ENCODE data around the gene DYRK2.
"Not testable (repeated sequence)": the region's sequence is repeated elsewhere in the genome, so short reads cannot be mapped to it uniquely, and the experiment has no call there.

Gene DYRK2

GRCh38 chr12:67661311-67662021 lies 12.9 kb downstream of the DYRK2 start:
- H3K27me3 ChIP-seq (ENCODE audit: control insufficient read depth in 1 of 2, insufficient read depth in 2 of 2, low read length in 2 of 2), result no peaks in the 10 kb centered on the region
- no peak overlapping the region for H3K27ac ChIP-seq (ENCODE audit: low read depth, low read length)
- peaks cover 78% of the 10 kb centered on the region for H3K4me1 ChIP-seq (ENCODE audit: insufficient read depth, low read length)
- no peak overlapping the region for H3K9ac ChIP-seq (ENCODE audit: low read length)
- no peaks in the 10 kb centered on the region for H3K9me3 ChIP-seq (ENCODE audit: low read length)
- peaks cover 24% of the 10 kb centered on the region for H3K36me3 ChIP-seq (ENCODE audit: insufficient read depth, low read length)
- no peak overlapping the region for H3K4me3 ChIP-seq (ENCODE audit: low read depth in 1 of 2, low read length in 2 of 2)

GRCh38 chr12:67662910-67663538 lies 14.5 kb downstream of the DYRK2 start:
- Histone ChIP-seq H3K4me3 (ENCODE audit: low read depth in 1 of 2, low read length in 2 of 2) (no peak overlapping the region), H3K9ac (ENCODE audit: low read length) (no peak overlapping the region), H3K27me3 (ENCODE audit: control insufficient read depth in 1 of 2, insufficient read depth in 2 of 2, low read length in 2 of 2) (no peaks in the 10 kb centered on the region), H3K36me3 (ENCODE audit: insufficient read depth, low read length) (peaks cover 9% of the 10 kb centered on the region), H3K4me1 (ENCODE audit: insufficient read depth, low read length) (peaks cover 86% of the 10 kb centered on the region), H3K27ac (ENCODE audit: low read depth, low read length) (no peak overlapping the region), H3K9me3 (ENCODE audit: low read length) (no peaks in the 10 kb centered on the region)

DNA sequence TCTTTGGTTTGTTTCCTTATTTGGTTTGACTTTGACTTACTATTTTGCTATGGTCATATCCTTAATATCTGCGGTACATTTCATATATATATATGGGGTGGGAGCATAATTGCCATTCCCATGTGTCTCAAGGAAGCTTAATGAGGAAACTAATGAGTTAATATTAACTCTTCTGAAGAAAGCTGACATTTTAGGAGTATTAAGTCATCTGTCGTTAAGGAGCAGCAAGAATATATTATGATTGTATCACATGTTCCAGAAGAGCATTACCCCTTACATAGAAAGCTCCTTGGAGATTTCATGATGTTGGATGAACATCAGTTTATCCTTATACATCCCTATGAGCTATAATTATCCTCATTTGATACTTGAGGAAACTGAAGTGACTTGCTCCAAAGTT lies 15.6 kb downstream of the DYRK2 start:
- no peaks in the 10 kb centered on the region for H3K27me3 ChIP-seq (ENCODE audit: control insufficient read depth in 1 of 2, insufficient read depth in 2 of 2, low read length in 2 of 2)
- no peak overlapping the region for H3K9ac ChIP-seq (ENCODE audit: low read length)
- no peak overlapping the region for H3K27ac ChIP-seq (ENCODE audit: low read depth, low read length)
- H3K4me1 ChIP-seq (ENCODE audit: insufficient read depth, low read length), result peaks cover 77% of the 10 kb centered on the region
- H3K36me3 ChIP-seq (ENCODE audit: insufficient read depth, low read length), result no peaks in the 10 kb centered on the region
- no peaks in the 10 kb centered on the region for H3K9me3 ChIP-seq (ENCODE audit: low read length)
- H3K4me3 ChIP-seq (ENCODE audit: low read depth in 1 of 2, low read length in 2 of 2), result no peak overlapping the region

GRCh38 chr12:67665679-67666078 lies 17.1 kb downstream of the DYRK2 start:
- Histone ChIP-seq H3K9me3 (ENCODE audit: low read length) (no peaks in the 10 kb centered on the region), H3K4me3 (ENCODE audit: low read depth in 1 of 2, low read length in 2 of 2) (no peak overlapping the region), H3K27ac (ENCODE audit: low read depth, low read length) (no peak overlapping the region), H3K4me1 (ENCODE audit: insufficient read depth, low read length) (peaks cover 64% of the 10 kb centered on the region), H3K27me3 (ENCODE audit: control insufficient read depth in 1 of 2, insufficient read depth in 2 of 2, low read length in 2 of 2) (no peaks in the 10 kb centered on the region), H3K36me3 (ENCODE audit: insufficient read depth, low read length) (no peaks in the 10 kb centered on the region), H3K9ac (ENCODE audit: low read length) (no peak overlapping the region)

- H3K36me3 ChIP-seq (ENCODE audit: insufficient read depth, low read length), result no peaks in the 10 kb centered on the region
- peaks cover 54% of the 10 kb centered on the region for H3K4me1 ChIP-seq (ENCODE audit: insufficient read depth, low read length)
- H3K9me3 ChIP-seq (ENCODE audit: low read length), result no peaks in the 10 kb centered on the region
- H3K27me3 ChIP-seq (ENCODE audit: control insufficient read depth in 1 of 2, insufficient read depth in 2 of 2, low read length in 2 of 2), result no peaks in the 10 kb centered on the region
- no peak overlapping the region for H3K9ac ChIP-seq (ENCODE audit: low read length)
- H3K27ac ChIP-seq (ENCODE audit: low read depth, low read length), result peak overlapping the region; percentile 63
- H3K4me3 ChIP-seq (ENCODE audit: low read depth in 1 of 2, low read length in 2 of 2), result no peak overlapping the region
Measured at GRCh38 chr12:67666605-67667004, 18.1 kb downstream of the DYRK2 start.

DNA sequence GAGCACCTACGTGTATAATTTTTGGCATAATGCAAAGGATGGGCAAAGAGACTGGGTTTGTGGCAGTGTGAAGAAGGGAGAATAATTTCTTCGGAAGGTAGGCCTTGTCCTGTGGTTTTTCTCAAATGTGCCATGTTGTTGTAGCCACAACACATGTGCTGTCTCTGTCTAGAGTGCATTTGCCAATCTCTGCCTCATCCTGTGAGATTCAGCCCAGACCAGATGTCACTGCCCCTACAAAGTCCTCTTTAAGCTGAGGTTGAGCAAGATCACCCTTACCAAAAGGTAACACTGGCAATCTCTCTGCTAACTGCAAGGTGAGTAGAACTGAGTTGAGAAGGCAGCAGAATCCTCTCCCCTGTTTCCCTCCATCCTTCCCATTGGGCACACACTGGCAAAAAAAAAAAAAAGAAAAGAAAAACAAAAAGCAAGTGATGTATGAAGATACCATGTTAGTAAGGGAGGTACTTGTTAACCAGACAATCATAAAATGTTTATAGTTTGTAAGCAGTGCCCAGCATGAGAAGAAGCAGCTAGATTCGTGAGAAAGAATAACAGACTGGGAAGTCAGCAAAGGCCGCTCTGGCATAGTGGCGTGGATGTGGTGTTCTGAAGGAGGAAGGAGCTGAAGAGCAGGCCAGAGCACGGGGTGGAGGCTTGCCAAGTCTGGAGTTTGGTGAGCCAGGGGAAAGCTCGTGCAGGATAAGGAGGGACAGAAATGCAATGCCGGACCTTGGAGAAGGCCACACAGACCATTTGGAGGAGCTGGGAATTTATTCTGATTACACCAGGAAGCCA lies 18.9 kb downstream of the DYRK2 start:
- no peaks in the 10 kb centered on the region for H3K27me3 ChIP-seq (ENCODE audit: control insufficient read depth in 1 of 2, insufficient read depth in 2 of 2, low read length in 2 of 2)
- H3K4me1 ChIP-seq (ENCODE audit: insufficient read depth, low read length), result peaks cover 46% of the 10 kb centered on the region
- H3K36me3 ChIP-seq (ENCODE audit: insufficient read depth, low read length), result no peaks in the 10 kb centered on the region
- no peak overlapping the region for H3K4me3 ChIP-seq (ENCODE audit: low read depth in 1 of 2, low read length in 2 of 2)
- H3K9ac ChIP-seq (ENCODE audit: low read length), result no peak overlapping the region
- H3K9me3 ChIP-seq (ENCODE audit: low read length), result no peaks in the 10 kb centered on the region
- H3K27ac ChIP-seq (ENCODE audit: low read depth, low read length), result peak overlapping the region; percentile 63

- peaks cover 29% of the 10 kb centered on the region for H3K4me1 ChIP-seq (ENCODE audit: insufficient read depth, low read length)
- H3K9ac ChIP-seq (ENCODE audit: low read length), result no peak overlapping the region
- H3K36me3 ChIP-seq (ENCODE audit: insufficient read depth, low read length), result no peaks in the 10 kb centered on the region
- H3K9me3 ChIP-seq (ENCODE audit: low read length), result no peaks in the 10 kb centered on the region
- H3K27ac ChIP-seq (ENCODE audit: low read depth, low read length), result no peak overlapping the region
- no peak overlapping the region for H3K4me3 ChIP-seq (ENCODE audit: low read depth in 1 of 2, low read length in 2 of 2)
- no peaks in the 10 kb centered on the region for H3K27me3 ChIP-seq (ENCODE audit: control insufficient read depth in 1 of 2, insufficient read depth in 2 of 2, low read length in 2 of 2)
Measured at GRCh38 chr12:67669217-67669933, 20.8 kb downstream of the DYRK2 start.

DNA sequence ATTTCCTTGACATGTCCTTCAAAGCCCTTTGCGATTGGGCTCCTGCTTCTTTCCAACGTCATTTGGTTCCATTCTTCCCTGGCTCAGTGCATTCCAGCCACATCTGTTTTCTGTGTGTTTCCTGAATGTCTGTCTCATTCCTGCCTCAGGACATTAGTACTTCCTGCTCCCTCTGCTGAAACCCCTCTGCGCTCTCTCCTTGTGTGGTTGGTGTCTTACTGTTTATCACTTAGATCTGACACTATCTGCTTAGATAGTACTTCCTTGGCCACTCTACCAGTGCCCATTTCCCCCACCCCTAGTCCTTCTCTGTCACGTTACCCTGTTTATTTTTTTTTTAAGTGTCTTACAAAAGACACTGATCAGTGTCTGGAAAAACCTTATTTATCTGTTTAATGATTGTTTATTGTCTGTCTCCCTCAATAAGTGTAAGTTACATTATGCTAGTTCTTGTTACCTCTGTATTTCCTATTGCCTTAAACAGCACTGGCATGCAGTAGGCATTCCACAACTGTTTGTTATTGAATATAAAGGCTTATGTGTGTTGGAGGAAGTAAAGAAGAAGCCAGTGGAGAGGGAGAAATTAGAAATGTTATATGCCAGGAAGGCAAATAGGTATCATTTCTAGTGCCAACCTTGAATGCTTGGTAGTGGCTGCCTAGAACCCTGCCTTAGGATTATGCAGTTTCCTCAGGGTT lies 21.5 kb downstream of the DYRK2 start:
- Histone ChIP-seq H3K4me1 (ENCODE audit: insufficient read depth, low read length) (peaks cover 29% of the 10 kb centered on the region), H3K27ac (ENCODE audit: low read depth, low read length) (no peak overlapping the region), H3K36me3 (ENCODE audit: insufficient read depth, low read length) (no peaks in the 10 kb centered on the region), H3K9ac (ENCODE audit: low read length) (no peak overlapping the region), H3K27me3 (ENCODE audit: control insufficient read depth in 1 of 2, insufficient read depth in 2 of 2, low read length in 2 of 2) (no peaks in the 10 kb centered on the region), H3K4me3 (ENCODE audit: low read depth in 1 of 2, low read length in 2 of 2) (no peak overlapping the region), H3K9me3 (ENCODE audit: low read length) (no peaks in the 10 kb centered on the region)

DNA sequence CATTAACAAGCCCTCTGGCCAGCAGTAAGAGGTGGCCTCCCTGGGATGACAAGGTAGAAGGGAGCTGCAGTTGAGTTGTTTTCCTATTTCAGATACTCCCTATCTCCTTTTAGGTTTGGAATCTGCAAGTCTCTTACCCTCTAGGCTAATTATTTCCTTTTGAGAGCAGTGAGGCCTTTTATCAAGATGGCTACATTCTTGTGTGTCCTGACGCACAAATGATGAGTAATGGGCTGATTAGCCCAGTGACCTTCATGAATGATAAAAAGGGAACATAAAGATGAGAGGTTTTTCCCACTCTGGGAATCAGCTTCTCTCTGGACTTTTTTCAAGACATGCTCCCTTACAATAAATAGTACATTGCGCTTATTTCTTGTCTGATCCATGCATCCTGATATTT lies 22.9 kb downstream of the DYRK2 start:
- Histone ChIP-seq H3K27me3 (ENCODE audit: control insufficient read depth in 1 of 2, insufficient read depth in 2 of 2, low read length in 2 of 2) (no peaks in the 10 kb centered on the region), H3K4me1 (ENCODE audit: insufficient read depth, low read length) (peaks cover 23% of the 10 kb centered on the region), H3K27ac (ENCODE audit: low read depth, low read length) (no peak overlapping the region), H3K36me3 (ENCODE audit: insufficient read depth, low read length) (no peaks in the 10 kb centered on the region), H3K4me3 (ENCODE audit: low read depth in 1 of 2, low read length in 2 of 2) (no peak overlapping the region), H3K9ac (ENCODE audit: low read length) (no peak overlapping the region), H3K9me3 (ENCODE audit: low read length) (no peaks in the 10 kb centered on the region)

GRCh38 chr12:67671892-67672291 lies 23.3 kb downstream of the DYRK2 start:
- Histone ChIP-seq H3K9ac (ENCODE audit: low read length) (no peak overlapping the region), H3K27ac (ENCODE audit: low read depth, low read length) (no peak overlapping the region), H3K36me3 (ENCODE audit: insufficient read depth, low read length) (no peaks in the 10 kb centered on the region), H3K9me3 (ENCODE audit: low read length) (no peaks in the 10 kb centered on the region), H3K4me3 (ENCODE audit: low read depth in 1 of 2, low read length in 2 of 2) (no peak overlapping the region), H3K27me3 (ENCODE audit: control insufficient read depth in 1 of 2, insufficient read depth in 2 of 2, low read length in 2 of 2) (no peaks in the 10 kb centered on the region), H3K4me1 (ENCODE audit: insufficient read depth, low read length) (peaks cover 25% of the 10 kb centered on the region)

- H3K27me3 ChIP-seq (ENCODE audit: control insufficient read depth in 1 of 2, insufficient read depth in 2 of 2, low read length in 2 of 2); H3K9ac ChIP-seq (ENCODE audit: low read length); H3K4me3 ChIP-seq (ENCODE audit: low read depth in 1 of 2, low read length in 2 of 2); H3K27ac ChIP-seq (ENCODE audit: low read depth, low read length); H3K36me3 ChIP-seq (ENCODE audit: insufficient read depth, low read length); H3K9me3 ChIP-seq (ENCODE audit: low read length): not testable (repeated sequence)
- peaks cover 22% of the 10 kb centered on the region for H3K4me1 ChIP-seq (ENCODE audit: insufficient read depth, low read length)
Measured at GRCh38 chr12:67672507-67672906, 24.0 kb downstream of the DYRK2 start.

Measured in muscle layer of colon (tissue), 2 donors.